ENCODE data around the gene LINS1. TPM values are rescaled to one million over a fixed set of nuclear protein-coding genes. Genes with fewer than 3 reads are reported as not detected.

LINS1 gene
- total RNA-seq (2021; ENCODE audit: unreplicated experiment) (13.6 TPM), Bru-seq, nascent RNA (percentile 75 among the genes with signal in this experiment), BruChase-seq, experiment 1, labeled RNA remaining after a 2-hour chase (percentile 75 among the genes with signal in this experiment), BruChase-seq, experiment 2, labeled RNA remaining after a 6-hour chase (percentile 62 among the genes with signal in this experiment)
- 5.0 TPM for polyA plus RNA-seq (2012; ENCODE audit: insufficient read length)
- long read RNA-seq, full-length matches to known transcripts, result 6 of 20 reads
- long read RNA-seq, partial matches to known transcripts, result 3 of 20 reads
- long read RNA-seq, other reads (novel, unspliced or antisense), result 11 of 20 reads

GRCh38 chr15:100602064-100602822, at the start of gene LINS1, which contains the start of gene ASB7:
LINS1 (minus strand) TSS chr15:100602184; CDS start chr15:100580842, 21,342 bp downstream.
ASB7 (plus strand) TSS chr15:100602589; CDS start chr15:100612217, 9,628 bp downstream.
- Histone ChIP-seq H3K27me3 (ENCODE audit: control insufficient read depth, insufficient read depth, low read length) (no peaks in the 10 kb centered on the region), H3K4me3 (ENCODE audit: low read depth in 2 of 2, low read length in 2 of 2) (peak within 1 kb of the TSS; percentile 98 to 100), H3K36me3 (ENCODE audit: control insufficient read depth, insufficient read depth, low read length) (peaks cover 15% of the 10 kb centered on the region), H3K4me1 (ENCODE audit: control insufficient read depth, insufficient read depth, low read length) (peaks cover 16% of the 10 kb centered on the region), H3K9me3 (ENCODE audit: control insufficient read depth, insufficient read depth, low read depth, low read length) (no peaks in the 10 kb centered on the region), H3K27ac (ENCODE audit: low read length) (peak within 1 kb of the TSS; percentile 96)
- peak; percentile 99 for DNase-seq (ENCODE audit: low read depth, low spot score)
- peak; percentile 99 for ATAC-seq
- in situ Hi-C loops (cut with HindIII; ENCODE audit: low pct_unique_long_range_greater_than_20kb, low sequenced_read_pairs), result no loop called here
- CTCF ChIA-PET, result interaction anchor here (0.6 to 1.9 kb wide), 2 partner anchors 252 to 1037 kb away, joined by 4 to 5 read pairs; no protein-coding TSS in a partner anchor
- intact Hi-C loops (cut with micrococcal nuclease; ENCODE audit: unreplicated experiment), result no loop called here
- POLR2A ChIA-PET, result interaction anchor here (0.5 kb wide), 1 partner anchor 16 kb away, joined by 3 read pairs; no protein-coding TSS in a partner anchor
- BruUV-seq (replicated peaks), result no TSS peak
- peak; percentile 74 for TF ChIP-seq POLR2AphosphoS5 (IDR thresholded peaks at IDR 0.05; ENCODE audit: low read depth, low read length)
- peak; percentile 71 for TF ChIP-seq TCF7L2 (IDR thresholded peaks at IDR 0.05; ENCODE audit: low read depth, low read length)
- no peak for TF ChIP-seq REST (IDR thresholded peaks at IDR 0.05; ENCODE audit: insufficient read depth in 1 of 2, low read depth in 2 of 2, low read length in 1 of 2)
- peak; percentile 77 for TF ChIP-seq SIN3A (IDR thresholded peaks at IDR 0.05; ENCODE audit: borderline replicate concordance, insufficient read depth, low read depth, low read length)
- TF ChIP-seq CTCF (IDR thresholded peaks at IDR 0.05), result no peak

DNA sequence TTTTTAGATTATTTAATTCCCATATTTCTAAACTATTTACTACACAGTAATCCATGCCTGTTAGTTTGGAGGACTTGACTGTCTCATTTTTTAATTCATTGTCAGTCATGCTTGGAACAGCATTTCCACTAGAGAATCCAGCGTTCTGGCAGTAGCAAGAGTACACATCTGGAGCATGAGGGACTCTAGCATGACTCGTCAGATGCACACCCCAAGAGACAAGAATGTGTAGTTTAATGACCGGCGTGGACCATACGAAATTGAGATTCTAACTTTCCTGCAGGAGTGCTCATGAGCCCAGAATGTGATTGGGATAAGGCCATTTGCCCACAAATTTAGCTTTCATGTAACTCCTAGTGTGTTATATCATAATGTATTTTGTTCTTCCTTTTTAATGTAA, 49.3 kb upstream of the LINS1 start:
- in situ Hi-C loops (cut with HindIII; ENCODE audit: low pct_unique_long_range_greater_than_20kb, low sequenced_read_pairs), result no loop called here
- Histone ChIP-seq H3K4me3 (ENCODE audit: low read depth in 2 of 2, low read length in 2 of 2) (no peak overlapping the region), H3K27me3 (ENCODE audit: control insufficient read depth, insufficient read depth, low read length) (no peaks in the 10 kb centered on the region), H3K36me3 (ENCODE audit: control insufficient read depth, insufficient read depth, low read length) (no peaks in the 10 kb centered on the region), H3K4me1 (ENCODE audit: control insufficient read depth, insufficient read depth, low read length) (no peaks in the 10 kb centered on the region), H3K9me3 (ENCODE audit: control insufficient read depth, insufficient read depth, low read depth, low read length) (no peaks in the 10 kb centered on the region), H3K27ac (ENCODE audit: low read length) (no peak overlapping the region)
- no peak for DNase-seq (ENCODE audit: low read depth, low spot score)
- ChIA-PET CTCF (interaction anchor here (0.6 kb wide), 1 partner anchor 18 kb away, joined by 6 read pairs; no protein-coding TSS in a partner anchor), POLR2A (no interaction called here)
- BruUV-seq (replicated peaks), result no TSS peak
- intact Hi-C loops (cut with micrococcal nuclease; ENCODE audit: unreplicated experiment), result no loop called here
- no peak for ATAC-seq
- TF ChIP-seq TCF7L2 (IDR thresholded peaks at IDR 0.05; ENCODE audit: low read depth, low read length) (no peak), SIN3A (IDR thresholded peaks at IDR 0.05; ENCODE audit: borderline replicate concordance, insufficient read depth, low read depth, low read length) (no peak), POLR2AphosphoS5 (IDR thresholded peaks at IDR 0.05; ENCODE audit: low read depth, low read length) (no peak), REST (IDR thresholded peaks at IDR 0.05; ENCODE audit: insufficient read depth in 1 of 2, low read depth in 2 of 2, low read length in 1 of 2) (no peak), CTCF (IDR thresholded peaks at IDR 0.05) (no peak)
